Heart right ventricle (tissue), 16 donors: ENCODE data around the gene IFNAR2. TPM values are rescaled to one million over a fixed set of nuclear protein-coding genes. Genes with fewer than 3 reads are reported as not detected.

Source experiments
- ATAC-seq, 8 donors: fragments of 200-7000 bp; cut with Tn5 transposase; one replicate each; pipeline ENCODE4 v1.9.1; 2020; ENCODE audit warnings: mild to moderate bottlenecking in 8 of 8, moderate library complexity in 8 of 8, moderate number of reproducible peaks in 1 of 8
- DNase-seq, 2 donors: peaks; one replicate each; pipeline ENCODE4 v3.0.0-alpha.2; 2020
- H3K27ac ChIP-seq, 10 donors: fragments of 200-600 bp; sonication (generic) in 2 of 10; one replicate each; pipeline versions ENCODE4 v1.5.0 to v1.8.0; 2020 to 2022; ENCODE audit warnings: mild to moderate bottlenecking in 3 of 10
- H3K27me3 ChIP-seq, 7 donors: fragments of 200-600 bp; one replicate each; pipeline ENCODE4 v1.8.0; 2021 to 2022; ENCODE audit warnings: mild to moderate bottlenecking in 2 of 7
- H3K36me3 ChIP-seq, 9 donors: fragments of 200-600 bp; sonication (generic) in 1 of 9; one replicate each; pipeline versions ENCODE4 v1.5.0 to v1.8.0; 2020 to 2022; ENCODE audit warnings: mild to moderate bottlenecking in 2 of 9
- H3K4me1 ChIP-seq, 9 donors: fragments of 200-600 bp; sonication (generic) in 1 of 9; one replicate each; pipeline versions ENCODE4 v1.5.0 to v1.8.0; 2020 to 2022; ENCODE audit warnings: mild to moderate bottlenecking in 4 of 9
- H3K4me3 ChIP-seq, 10 donors: fragments of 200-600 bp; sonication (generic) in 2 of 10; one replicate each; pipeline versions ENCODE4 v1.5.0 to v1.8.0; 2020 to 2022; ENCODE audit warnings: mild to moderate bottlenecking in 7 of 10, moderate library complexity in 2 of 10
- H3K9me3 ChIP-seq, 11 donors: fragments of 200-600 bp in 10 of 11; sonication (generic) in 2 of 11; one replicate each; pipeline versions ENCODE4 v1.5.0 to v1.8.0; 2013 to 2022; ENCODE audit warnings: mild to moderate bottlenecking in 2 of 11, control low read depth in 1 of 11, moderate library complexity in 1 of 11
- CTCF ChIP-seq, 9 donors: fragments of 200-600 bp; sonication (generic) in 2 of 9; IDR thresholded peaks; one replicate each; pipeline versions ENCODE4 v1.5.0 to v1.8.0; 2021 to 2022; ENCODE audit warnings: antibody characterized with exemption in 9 of 9, mild to moderate bottlenecking in 5 of 9, moderate library complexity in 1 of 9
- WGBS, 2 donors: extraction: QIAGEN DNeasy Blood & Tissue Kit; methylation state at CpG; one replicate each; pipeline ENCODE4 v1.1.7; 2013; ENCODE audit warnings: inconsistent platforms in 1 of 2; 5-methylcytosine and 5-hydroxymethylcytosine counted together
- intact Hi-C, 10 donors: fragments of 100-400 bp; cut with DNase I; formaldehyde crosslinking; loops; one replicate each; pipeline versions ENCODE4 v1.11.1 to v1.14.2; 2022
- polyA plus RNA-seq, 2 donors: library from polyadenylated mRNA; stranded (reverse); fragments of 200-250 nt; gene quantifications; one replicate each; pipeline ENCODE4 v1.2.3, GENCODE V29; 2013
- total RNA-seq, 10 donors: library from RNA; stranded (reverse); fragmentation: NEBNext Ultra II Directional in 3 of 10; extraction: Animal tissue kit (Norgen Biotek cat#: 25700) in 3 of 10; gene quantifications; one replicate each; pipeline versions ENCODE4 v1.2.1 to v1.2.4, GENCODE V29; 2021 to 2023
- donor health status: Arrhythmogenic right ventricular cardiomyopathy.
- donor health status: ischemic (EF 13 %, LVEDD 7.1; RV severe dilation, severe dysfunction).
- donor health status: healthy with polysubstance abuse.
- donor health status: DM: no; HTN: yes; CAD: no.
- donor health status: DM: no; HTN: no; CAD: no.
- donor health status: ischemic (EF 25% LVEDD 6.9; RV normal size, moderate dysfunction).
- donor health status: ischemic (EF 25% LVEDD 5.7; RV mildly dilated, moderate dysfunction).
- donor health status: healthy.
- donor health status: DM: yes; HTN: yes; CAD: no.
- donor health status: Ischemic cardiomyopathy.
- donor health status: ischemic (EF 35%, LVEDD 5.7; RV mildly dilated, moderate dysfunction).
- donor health status: nonischemic (EF 11% LVEDD 7.7; RV severe dilation, severe dysfunction).
- donor health status: DM: yes; HTN: yes; CAD: no.
- donor health status: PGD.
- donor health status: ischemic (EF 29% LVEDD 5.4; RV normal size, mild dysfunction).
- donor health status: nonischemic (EF 23%, LVEDD 6.1; RV moderate dilation, normal function).

IFNAR2 gene
- total and polyA plus RNA-seq, 12 donors = 6.7 to 22.9 (median 10.5) TPM

DNA sequence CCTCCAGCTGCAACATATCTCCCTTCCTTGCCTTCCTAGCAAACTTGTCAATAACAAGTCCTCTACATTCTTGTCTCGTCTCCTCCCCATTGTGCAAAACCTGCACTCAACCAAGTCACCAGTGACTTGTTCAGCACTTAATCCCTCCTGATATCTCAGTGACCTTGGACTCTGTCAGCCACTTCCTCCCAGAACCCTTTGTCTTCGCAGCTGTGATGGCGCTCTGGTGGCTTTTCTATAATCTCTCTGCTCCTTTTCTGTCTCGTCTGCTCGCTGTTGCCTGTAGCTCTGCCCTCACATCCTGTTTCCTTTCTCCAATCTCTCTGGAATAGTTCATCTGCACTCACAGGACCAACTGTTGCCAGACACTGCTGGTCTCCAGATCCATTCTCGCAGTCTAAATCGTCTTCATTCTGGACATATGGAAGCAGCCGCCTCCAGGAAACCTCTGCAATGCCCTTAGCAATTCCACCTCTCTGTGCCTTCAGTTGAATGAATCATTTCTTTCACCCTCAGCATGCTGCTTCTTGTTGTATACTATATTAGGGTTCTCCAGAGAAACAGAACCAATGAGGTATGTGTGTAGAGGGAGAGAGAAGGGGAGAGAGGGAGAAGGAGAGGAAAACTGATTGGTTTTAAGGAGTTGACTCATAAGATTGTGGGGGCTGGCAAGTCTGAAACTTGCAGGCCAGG, 17.4 kb upstream of the IFNAR2 start:
- intact Hi-C loops = loop anchor here in 1 of 10 donors (2.0 kb wide), 1 partner anchor 66 kb away; no protein-coding TSS in a partner anchor
- ATAC-seq (peak in 7 of 8 donors; percentile 23 to 57 (median 31)), DNase-seq (no peak)
- 20 to 42% methylated on average over 8 of the region's 8 CpGs for WGBS, 2 donors
- TF ChIP-seq CTCF (IDR thresholded peaks at IDR 0.05) = no peak
- peak overlapping the region in 1 of 10 donors; percentile 5 for H3K4me3 ChIP-seq
- H3K27me3 ChIP-seq = no peaks in the 10 kb centered on the region
- H3K27ac ChIP-seq = peak overlapping the region in 9 of 10 donors; percentile 11 to 65 (median 55)
- H3K9me3 ChIP-seq = peaks cover 0 to 9% (median 0%) of the 10 kb centered on the region in 11 donors
- H3K36me3 ChIP-seq = no peaks in the 10 kb centered on the region
- peaks cover 0 to 65% (median 18%) of the 10 kb centered on the region in 9 donors for H3K4me1 ChIP-seq

DNA sequence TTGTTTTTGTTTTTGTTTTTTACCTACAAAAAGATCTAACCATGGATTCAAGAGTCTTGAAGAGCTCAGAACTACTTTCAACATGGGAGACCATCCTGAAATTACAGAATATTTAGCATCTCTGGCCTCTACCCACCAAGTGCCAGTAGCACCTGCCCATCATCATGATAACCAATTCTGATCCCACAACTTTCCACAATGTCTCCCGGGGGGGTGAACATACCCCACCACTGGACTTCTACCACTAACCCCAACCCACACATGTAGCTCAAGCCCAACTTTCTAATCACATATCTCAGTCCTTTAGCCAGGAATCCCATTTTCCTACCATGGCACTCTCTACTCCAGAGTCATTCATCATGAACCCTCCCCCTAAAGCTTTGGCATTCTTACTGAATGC, 15.7 kb upstream of the IFNAR2 start:
- intact Hi-C loops = no loop called here
- H3K4me1 ChIP-seq = peaks cover 0 to 61% (median 18%) of the 10 kb centered on the region in 9 donors
- no peaks in the 10 kb centered on the region for H3K27me3 ChIP-seq
- 95 to 100% methylated on average over 1 of the region's 1 CpG for WGBS, 2 donors
- no peaks in the 10 kb centered on the region for H3K9me3 ChIP-seq
- H3K36me3 ChIP-seq = no peaks in the 10 kb centered on the region
- ATAC-seq (no peak), DNase-seq (no peak)
- H3K27ac ChIP-seq = peak overlapping the region in 1 of 10 donors; percentile 91
- no peak overlapping the region for H3K4me3 ChIP-seq
- TF ChIP-seq CTCF (IDR thresholded peaks at IDR 0.05) = no peak

- DNase-seq (no peak), ATAC-seq (no peak)
- no peak for TF ChIP-seq CTCF (IDR thresholded peaks at IDR 0.05)
- H3K27me3 ChIP-seq = no peaks in the 10 kb centered on the region
- intact Hi-C loops = no loop called here
- peak overlapping the region in 2 of 10 donors; percentile 52 to 91 for H3K27ac ChIP-seq
- peaks cover 0 to 49% (median 5%) of the 10 kb centered on the region in 9 donors for H3K4me1 ChIP-seq
- H3K36me3 ChIP-seq = no peaks in the 10 kb centered on the region
- WGBS, 2 donors = 85 to 88% methylated on average over 2 of the region's 2 CpGs
- no peak overlapping the region for H3K4me3 ChIP-seq
- H3K9me3 ChIP-seq = peaks cover 0 to 13% (median 0%) of the 10 kb centered on the region in 11 donors
These were observed 12.6 kb upstream of the IFNAR2 start for GRCh38 chr21:33217138-33217520.

- Histone ChIP-seq H3K4me1 (peaks cover 0 to 33% (median 0%) of the 10 kb centered on the region in 9 donors), H3K4me3 (no peak overlapping the region), H3K36me3 (no peaks in the 10 kb centered on the region), H3K27ac (no peak overlapping the region), H3K9me3 (peaks cover 0 to 18% (median 0%) of the 10 kb centered on the region in 11 donors), H3K27me3 (no peaks in the 10 kb centered on the region)
- DNase-seq (no peak), ATAC-seq (no peak)
- 89 to 98% methylated on average over 3 of the region's 3 CpGs for WGBS, 2 donors
- intact Hi-C loops = no loop called here
- no peak for TF ChIP-seq CTCF (IDR thresholded peaks at IDR 0.05)
These were observed 10.4 kb upstream of the IFNAR2 start for GRCh38 chr21:33219300-33219699.
